Left hindlimb (tissue), 1 donor: ENCODE data around the gene KRTAP10-4.

ENCODE experiments used
- DNase-seq: peaks from one replicate; pipeline ENCODE4 v3.0.0-alpha.2; 2018

Gene KRTAP10-4

GRCh38 chr21:44618909-44619308, 45.4 kb downstream of the KRTAP10-4 start:
- DNase-seq: no peak

DNA sequence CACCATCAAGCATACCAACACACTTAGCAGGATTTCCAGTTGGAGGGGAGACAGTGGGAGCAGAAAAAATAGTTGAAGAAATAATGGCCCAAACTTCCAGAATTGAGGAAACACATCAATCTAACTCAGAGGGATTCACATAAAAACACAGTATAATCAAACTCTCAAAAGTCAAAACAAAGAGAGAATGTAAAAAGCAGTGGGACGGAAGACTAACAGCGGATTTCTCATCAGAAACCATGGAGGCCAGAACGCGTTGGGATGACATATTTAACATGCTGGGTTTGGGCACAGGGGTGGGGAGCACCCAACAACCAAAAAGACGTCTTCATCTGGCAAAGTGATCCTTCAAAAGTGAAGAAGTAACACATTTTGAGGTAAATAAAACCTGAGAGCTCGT, 46.4 kb downstream of the KRTAP10-4 start:
- DNase-seq: no peak

DNA sequence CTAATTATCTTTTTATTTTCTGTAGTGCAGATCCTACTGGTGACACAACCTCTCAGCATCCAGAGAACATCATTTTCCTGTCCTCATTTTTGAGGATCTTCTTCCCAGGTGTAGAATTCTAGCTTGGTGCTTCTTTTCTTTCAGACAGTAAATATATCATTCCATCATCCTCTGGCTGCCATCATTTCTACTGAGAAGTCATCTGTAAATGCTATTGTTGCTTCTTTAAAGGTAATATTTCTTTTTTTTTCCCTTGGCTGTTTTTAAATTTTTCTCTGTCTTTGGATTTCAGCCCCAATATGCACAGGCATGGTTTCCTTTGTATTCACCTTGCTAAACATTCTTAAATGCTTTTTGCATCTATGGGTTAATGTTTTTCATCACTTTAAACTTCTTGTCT, 50.0 kb downstream of the KRTAP10-4 start:
- no peak for DNase-seq
